Osteoblast (primary cell): Measurements from ENCODE around the gene ERCC8. TPM values are rescaled to one million over a fixed set of nuclear protein-coding genes. Genes with fewer than 3 reads are reported as not detected.
A peak's percentile ranks its signal among the peaks of the same experiment; 100 is the strongest.

Source experiments
- DNase-seq: peaks from one replicate; pipeline ENCODE4 v3.0.0; 2011; ENCODE audit warnings: low spot score, mixed read lengths; ENCODE audit not compliant: insufficient read length; ENCODE audit errors: missing footprints
- H2AFZ ChIP-seq: 2 replicates; pipeline ENCODE4 v1.6.0; 2011; ENCODE audit warnings: mild to moderate bottlenecking, low read length
- H3K27ac ChIP-seq: 2 replicates; pipeline ENCODE4 v1.5.1; 2011; ENCODE audit warnings: mild to moderate bottlenecking, low read depth, low read length, moderate library complexity
- H3K27me3 ChIP-seq: 2 replicates; pipeline ENCODE4 v1.6.0; 2012; ENCODE audit warnings: mild to moderate bottlenecking, control low read depth, inconsistent platforms, low read length, moderate library complexity; ENCODE audit not compliant: insufficient read depth
- H3K36me3 ChIP-seq: 2 replicates; pipeline ENCODE4 v1.5.1; 2011; ENCODE audit warnings: mild to moderate bottlenecking, low read length, control low read depth, moderate library complexity; ENCODE audit not compliant: insufficient read depth
- H3K4me1 ChIP-seq: 2 replicates; pipeline ENCODE4 v1.5.1; 2011; ENCODE audit warnings: mild to moderate bottlenecking, low read length, control low read depth, moderate library complexity; ENCODE audit not compliant: insufficient read depth
- H3K4me2 ChIP-seq: 2 replicates; pipeline ENCODE4 v1.6.0; 2011; ENCODE audit warnings: mild to moderate bottlenecking, low read length; ENCODE audit not compliant: insufficient read depth
- H3K4me3 ChIP-seq: fragments of 200-600 bp; sonication (generic); 3 replicates; pipeline ENCODE4 v1.5.1; 2012; ENCODE audit warnings: mild to moderate bottlenecking, low read length, inconsistent platforms; ENCODE audit not compliant: insufficient read depth
- H3K79me2 ChIP-seq: 2 replicates; pipeline ENCODE4 v1.6.0; 2012; ENCODE audit warnings: mild to moderate bottlenecking, low read length, control low read depth, inconsistent platforms; ENCODE audit not compliant: insufficient read depth
- H3K9me3 ChIP-seq: 2 replicates; pipeline ENCODE4 v1.5.1; 2011; ENCODE audit warnings: low read depth, low read length, control low read depth
- H4K20me1 ChIP-seq: 2 replicates; pipeline ENCODE4 v1.6.0; 2012; ENCODE audit warnings: mild to moderate bottlenecking, low read length, control low read depth; ENCODE audit not compliant: insufficient read depth
- total RNA-seq: library from RNA; depleted of rRNA; stranded (reverse); fragments of >200 nt; gene quantifications from 2 replicates; pipeline ENCODE4 v1.2.3, GENCODE V29; 2012
- TF ChIP-seq, protein P1 (sequence below): IDR thresholded peaks from 2 replicates; pipeline ENCODE4 v1.5.1; 2011; ENCODE audit warnings: mild to moderate bottlenecking, low read depth, low read length, moderate library complexity; ENCODE audit errors: extremely low read depth

The ERCC8 gene
- total RNA-seq, 1 donor: 23.2 TPM

GRCh38 chr5:60960591-60960990, 15.7 kb upstream of the ERCC8 start:
- no peaks in the 10 kb centered on the region for H3K9me3 ChIP-seq
- H3K4me1 ChIP-seq: no peaks in the 10 kb centered on the region
- H3K79me2 ChIP-seq: peaks cover 52% of the 10 kb centered on the region
- DNase-seq: no peak
- no peak overlapping the region for H3K4me2 ChIP-seq
- H3K36me3 ChIP-seq: no peaks in the 10 kb centered on the region
- H4K20me1 ChIP-seq: no peaks in the 10 kb centered on the region
- H3K4me3 ChIP-seq: no peak overlapping the region
- TF ChIP-seq, protein P1, sequence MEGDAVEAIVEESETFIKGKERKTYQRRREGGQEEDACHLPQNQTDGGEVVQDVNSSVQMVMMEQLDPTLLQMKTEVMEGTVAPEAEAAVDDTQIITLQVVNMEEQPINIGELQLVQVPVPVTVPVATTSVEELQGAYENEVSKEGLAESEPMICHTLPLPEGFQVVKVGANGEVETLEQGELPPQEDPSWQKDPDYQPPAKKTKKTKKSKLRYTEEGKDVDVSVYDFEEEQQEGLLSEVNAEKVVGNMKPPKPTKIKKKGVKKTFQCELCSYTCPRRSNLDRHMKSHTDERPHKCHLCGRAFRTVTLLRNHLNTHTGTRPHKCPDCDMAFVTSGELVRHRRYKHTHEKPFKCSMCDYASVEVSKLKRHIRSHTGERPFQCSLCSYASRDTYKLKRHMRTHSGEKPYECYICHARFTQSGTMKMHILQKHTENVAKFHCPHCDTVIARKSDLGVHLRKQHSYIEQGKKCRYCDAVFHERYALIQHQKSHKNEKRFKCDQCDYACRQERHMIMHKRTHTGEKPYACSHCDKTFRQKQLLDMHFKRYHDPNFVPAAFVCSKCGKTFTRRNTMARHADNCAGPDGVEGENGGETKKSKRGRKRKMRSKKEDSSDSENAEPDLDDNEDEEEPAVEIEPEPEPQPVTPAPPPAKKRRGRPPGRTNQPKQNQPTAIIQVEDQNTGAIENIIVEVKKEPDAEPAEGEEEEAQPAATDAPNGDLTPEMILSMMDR: peak; percentile 59
- H3K27ac ChIP-seq: no peak overlapping the region
- H2AFZ ChIP-seq: no peak overlapping the region
- no peaks in the 10 kb centered on the region for H3K27me3 ChIP-seq

GRCh38 chr5:60959156-60959555, 14.3 kb upstream of the ERCC8 start:
- Histone ChIP-seq H3K9me3 (no peaks in the 10 kb centered on the region), H3K4me3 (no peak overlapping the region), H3K27ac (no peak overlapping the region), H3K79me2 (peaks cover 54% of the 10 kb centered on the region), H2AFZ (no peak overlapping the region), H3K4me1 (no peaks in the 10 kb centered on the region), H3K27me3 (no peaks in the 10 kb centered on the region), H3K4me2 (no peak overlapping the region), H3K36me3 (no peaks in the 10 kb centered on the region), H4K20me1 (no peaks in the 10 kb centered on the region)
- TF ChIP-seq, protein P1: peak; percentile 44
- DNase-seq: no peak

GRCh38 chr5:60958712-60959111, 13.8 kb upstream of the ERCC8 start:
- no peak for DNase-seq

DNA sequence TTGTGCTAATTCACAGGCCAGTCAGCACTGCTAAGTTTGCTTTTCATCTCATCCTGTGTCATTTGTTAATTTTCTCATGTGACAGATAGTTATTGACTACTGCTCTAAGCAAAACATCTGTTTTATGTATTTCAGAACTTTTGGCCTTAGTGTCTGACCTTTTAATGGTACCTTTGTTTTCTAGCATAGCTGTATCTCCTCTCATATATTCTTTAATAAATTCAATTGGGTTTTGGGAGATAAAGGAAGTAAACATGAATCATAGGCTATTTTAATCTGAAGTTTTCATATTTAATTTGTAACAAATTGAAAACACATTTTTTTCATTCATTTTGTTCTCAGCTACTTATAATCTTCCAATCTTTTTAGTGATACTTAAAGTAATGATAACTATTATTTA, 13.2 kb upstream of the ERCC8 start:
- Histone ChIP-seq H3K9me3 (no peaks in the 10 kb centered on the region), H2AFZ (no peak overlapping the region), H3K36me3 (no peaks in the 10 kb centered on the region), H3K27me3 (no peaks in the 10 kb centered on the region), H3K4me3 (no peak overlapping the region), H3K27ac (no peak overlapping the region), H3K79me2 (peaks cover 58% of the 10 kb centered on the region), H3K4me1 (no peaks in the 10 kb centered on the region), H4K20me1 (no peaks in the 10 kb centered on the region), H3K4me2 (no peak overlapping the region)
- no peak for DNase-seq
- TF ChIP-seq, protein P1: no peak

More at GRCh38 chr5:60958712-60959111, 13.8 kb upstream of the ERCC8 start:
- H3K36me3 ChIP-seq: no peaks in the 10 kb centered on the region
- no peaks in the 10 kb centered on the region for H3K9me3 ChIP-seq
- H3K79me2 ChIP-seq: peaks cover 58% of the 10 kb centered on the region
- TF ChIP-seq, protein P1: no peak
- no peak overlapping the region for H3K27ac ChIP-seq
- H3K4me3 ChIP-seq: no peak overlapping the region
- no peaks in the 10 kb centered on the region for H3K4me1 ChIP-seq
- H3K4me2 ChIP-seq: no peak overlapping the region
- no peaks in the 10 kb centered on the region for H3K27me3 ChIP-seq
- H2AFZ ChIP-seq: no peak overlapping the region
- no peaks in the 10 kb centered on the region for H4K20me1 ChIP-seq
